Putamen (tissue), 1 donor: ENCODE results near the gene IFITM5.
"Not testable (repeated sequence)": the region's sequence is repeated elsewhere in the genome, so short reads cannot be mapped to it uniquely, and the experiment has no call there.

ENCODE experiments used
- DNase-seq: peaks from one replicate; pipeline ENCODE4 v3.0.0-alpha.2; 2016; ENCODE audit warnings: low spot score

The IFITM5 gene

DNA sequence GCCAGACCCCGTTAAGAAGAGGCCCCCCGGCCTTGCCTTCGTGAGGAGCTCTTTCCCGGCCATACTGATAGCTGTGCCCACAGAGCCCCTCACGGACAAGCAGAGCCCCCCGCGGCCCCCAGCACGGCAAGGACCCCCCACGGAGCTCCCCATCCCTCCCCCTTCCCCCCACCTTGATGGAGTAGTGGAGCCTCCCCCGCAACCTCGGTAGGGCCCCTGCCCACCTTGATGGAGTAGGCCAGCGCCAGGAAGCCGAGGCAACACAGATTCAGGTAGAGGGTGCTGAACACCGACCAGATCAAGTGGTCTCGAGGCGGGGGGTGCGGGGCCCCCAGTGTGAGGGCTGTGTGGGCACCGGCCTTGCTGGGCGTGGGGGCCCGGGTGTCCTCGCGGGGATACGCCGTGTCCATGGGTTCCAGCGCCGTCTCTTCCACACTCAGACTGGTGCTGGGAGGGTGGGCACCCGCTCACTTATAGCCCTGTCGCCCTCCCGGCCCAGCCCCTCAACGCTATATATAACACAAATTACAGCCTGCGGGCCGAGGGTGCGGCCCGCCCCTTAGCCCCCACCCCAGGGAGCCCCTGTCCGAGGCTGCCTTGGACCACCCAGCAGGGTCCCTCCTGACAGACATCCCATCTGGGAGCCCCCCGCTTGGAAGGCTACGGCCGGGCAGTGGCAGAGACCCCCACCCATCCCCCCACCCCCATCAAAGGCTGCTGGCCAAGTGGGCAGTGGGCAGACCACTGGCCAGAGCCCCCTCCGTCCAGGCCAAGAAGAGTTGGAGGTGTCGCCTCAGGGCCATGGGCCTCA is at the start of gene IFITM5:
Gene IFITM5 (minus strand): TSS at position 446 of the 811 bp plus-strand sequence. CDS start 36 bp downstream, at position 410.
- DNase-seq = no peak

DNA sequence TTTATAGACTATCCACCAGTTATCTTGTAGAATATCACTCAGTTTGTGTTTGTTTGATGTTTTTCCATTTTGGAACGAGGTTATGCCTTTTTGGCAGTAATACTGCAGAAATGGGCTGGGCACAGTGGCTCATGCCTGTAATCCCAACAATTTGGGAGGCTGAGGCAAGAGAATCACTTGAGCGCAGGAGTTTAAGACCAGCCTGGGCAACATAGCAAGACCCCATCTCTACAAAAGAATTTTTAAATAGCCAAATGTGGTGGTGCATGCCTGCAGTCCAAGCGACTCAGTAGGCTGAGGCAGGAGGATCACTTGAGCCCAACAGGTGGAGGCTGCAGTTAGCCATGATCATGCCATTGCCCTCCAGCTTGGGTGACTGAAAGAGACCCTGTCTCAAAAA is 47.2 kb upstream of the IFITM5 start:
- no peak for DNase-seq

DNA sequence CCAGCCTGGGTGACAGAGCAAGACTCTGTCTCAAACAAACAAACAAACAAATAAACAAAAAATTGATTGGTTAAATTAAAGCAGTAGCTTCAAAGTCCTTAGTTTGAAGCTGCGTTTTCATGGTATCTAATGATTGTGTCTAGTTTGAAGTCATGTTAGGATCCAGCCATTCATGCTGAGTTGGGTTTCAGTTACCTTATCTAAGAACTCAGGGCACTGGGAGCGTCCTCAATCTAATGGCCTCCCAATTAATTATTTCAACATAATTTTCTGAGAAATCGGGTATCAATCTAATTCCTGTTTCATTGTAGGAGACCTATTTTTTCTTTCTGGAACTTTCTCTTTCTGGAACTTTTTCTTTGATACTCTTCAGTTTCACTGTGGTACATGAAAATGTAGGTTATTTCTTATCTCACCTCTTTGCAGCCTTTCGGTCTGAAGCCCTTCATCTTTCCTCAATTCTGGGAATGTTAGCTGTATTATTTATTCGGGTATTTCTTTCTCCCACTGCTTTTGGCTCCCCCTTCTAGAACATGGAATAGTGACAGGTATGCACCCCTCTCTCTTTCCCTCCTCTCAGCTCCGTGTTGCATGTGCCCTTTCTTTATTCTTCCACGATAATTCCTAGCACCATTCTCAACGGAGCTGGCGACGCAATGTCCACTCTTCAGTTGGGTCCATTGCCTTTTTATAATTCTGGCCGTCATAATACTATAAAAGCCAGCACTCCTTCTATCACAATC is 45.7 kb upstream of the IFITM5 start:
- DNase-seq = no peak

DNA sequence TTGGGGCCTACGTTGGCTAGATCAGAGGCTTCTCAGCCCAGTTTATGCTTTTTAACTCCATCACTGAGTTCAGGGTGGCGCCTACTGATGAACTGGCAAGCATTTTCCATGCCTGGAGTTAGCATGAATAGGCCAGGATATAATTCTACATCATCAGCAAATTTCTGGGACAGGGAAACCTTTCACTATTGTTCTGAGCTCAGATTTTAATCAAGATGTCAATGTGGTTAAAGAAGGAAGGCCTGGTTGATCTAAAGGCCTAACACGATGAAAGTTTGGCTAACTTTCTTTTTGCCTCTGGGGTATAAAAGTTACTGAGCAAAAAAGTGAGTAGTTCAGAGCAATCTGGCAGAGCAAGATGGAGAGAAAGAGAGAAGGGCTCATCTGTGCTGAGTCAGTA is 43.0 kb upstream of the IFITM5 start:
- no peak for DNase-seq

DNA sequence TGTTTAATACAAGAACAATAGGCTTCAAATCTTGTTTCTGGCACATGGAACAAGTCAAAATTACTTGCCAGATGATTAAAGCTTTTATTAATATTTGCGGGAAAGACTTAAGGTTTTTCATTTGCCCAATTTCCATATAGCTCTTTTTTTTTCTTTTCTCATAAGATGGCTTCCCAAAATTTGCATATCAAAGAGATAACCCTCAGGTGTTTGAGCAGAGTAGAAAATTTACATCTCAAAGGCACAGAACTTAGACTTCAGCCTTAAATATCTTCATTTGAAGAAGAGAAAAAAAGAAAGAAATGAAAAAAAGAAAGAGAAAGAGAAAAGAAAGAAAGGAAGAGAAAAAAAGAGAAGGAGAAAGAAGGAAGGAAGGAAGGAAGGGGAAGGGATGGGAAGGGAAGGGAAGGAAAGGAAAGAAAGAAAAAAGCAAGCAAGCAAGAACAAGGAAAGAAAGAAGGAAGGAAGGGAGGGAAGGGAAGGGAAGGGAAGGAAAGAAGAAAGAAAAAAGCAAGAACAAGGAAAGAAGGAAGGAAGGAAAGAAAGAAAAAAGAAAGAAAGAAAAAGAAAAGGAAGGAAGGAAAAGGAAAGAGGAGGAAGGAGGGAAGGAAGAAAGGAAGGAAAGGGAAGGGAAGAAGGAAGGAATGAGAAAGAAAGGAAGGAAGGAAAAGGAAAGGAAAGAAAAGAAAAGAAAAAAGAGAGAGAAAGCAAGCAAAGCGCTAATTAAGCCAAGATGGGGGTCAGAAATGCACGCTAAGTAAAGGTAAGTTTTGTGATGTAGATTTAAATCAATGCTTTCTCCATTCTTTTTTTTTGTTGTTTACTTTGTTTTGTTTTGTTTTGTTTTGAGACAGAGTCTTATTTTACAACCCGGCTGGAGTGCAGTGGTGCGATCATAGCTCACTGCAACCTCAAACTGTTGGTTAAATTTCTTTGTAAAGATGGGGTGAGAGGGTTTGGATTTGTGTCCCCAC is 41.5 kb upstream of the IFITM5 start:
- no peak for DNase-seq

DNA sequence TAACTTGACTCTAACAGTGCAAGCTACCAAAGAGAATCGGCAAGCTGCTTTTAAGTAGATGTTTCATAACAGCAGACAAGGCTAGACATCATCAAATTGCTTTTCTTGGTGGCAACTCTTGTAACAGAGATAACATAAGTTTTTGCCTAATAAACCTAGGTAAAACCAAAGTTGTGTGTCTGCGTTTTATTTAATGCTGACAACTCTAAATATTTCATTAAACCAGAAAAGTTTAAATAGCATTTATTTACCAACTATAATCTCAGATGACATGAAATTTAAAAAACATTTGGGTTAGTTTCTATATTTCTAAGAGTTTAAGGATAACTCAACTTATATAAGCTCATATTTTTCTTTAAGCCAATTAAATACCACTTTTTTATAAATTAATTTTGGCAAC is 40.6 kb upstream of the IFITM5 start:
- DNase-seq = no peak

GRCh38 chr11:337711-338110 is 38.4 kb upstream of the IFITM5 start:
- no peak for DNase-seq

DNA sequence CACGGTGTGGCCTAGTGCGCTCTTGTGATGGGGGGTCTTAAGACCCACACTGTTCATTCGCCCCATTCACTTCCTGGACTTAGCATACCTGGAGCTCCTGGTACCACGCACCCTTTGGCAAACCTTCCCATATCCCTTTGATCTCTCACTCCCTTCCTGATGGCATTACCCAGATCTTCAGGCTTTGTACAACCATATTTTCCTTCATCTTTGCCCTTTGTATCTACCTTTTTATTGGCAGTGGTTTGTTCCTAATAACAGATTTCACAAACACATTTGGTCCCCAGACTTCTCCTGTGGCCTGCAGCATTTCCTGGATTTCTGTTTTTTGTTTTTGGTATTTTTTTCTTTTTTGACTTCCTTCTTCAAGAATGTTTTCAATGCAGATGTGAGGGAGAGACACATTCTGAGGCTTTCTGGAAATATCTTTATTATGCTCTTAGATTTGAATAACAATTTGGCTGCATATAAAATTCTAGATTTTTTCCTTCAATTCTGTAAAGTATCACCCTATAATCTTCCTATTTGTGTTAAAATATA is 37.4 kb upstream of the IFITM5 start:
- no peak for DNase-seq

DNA sequence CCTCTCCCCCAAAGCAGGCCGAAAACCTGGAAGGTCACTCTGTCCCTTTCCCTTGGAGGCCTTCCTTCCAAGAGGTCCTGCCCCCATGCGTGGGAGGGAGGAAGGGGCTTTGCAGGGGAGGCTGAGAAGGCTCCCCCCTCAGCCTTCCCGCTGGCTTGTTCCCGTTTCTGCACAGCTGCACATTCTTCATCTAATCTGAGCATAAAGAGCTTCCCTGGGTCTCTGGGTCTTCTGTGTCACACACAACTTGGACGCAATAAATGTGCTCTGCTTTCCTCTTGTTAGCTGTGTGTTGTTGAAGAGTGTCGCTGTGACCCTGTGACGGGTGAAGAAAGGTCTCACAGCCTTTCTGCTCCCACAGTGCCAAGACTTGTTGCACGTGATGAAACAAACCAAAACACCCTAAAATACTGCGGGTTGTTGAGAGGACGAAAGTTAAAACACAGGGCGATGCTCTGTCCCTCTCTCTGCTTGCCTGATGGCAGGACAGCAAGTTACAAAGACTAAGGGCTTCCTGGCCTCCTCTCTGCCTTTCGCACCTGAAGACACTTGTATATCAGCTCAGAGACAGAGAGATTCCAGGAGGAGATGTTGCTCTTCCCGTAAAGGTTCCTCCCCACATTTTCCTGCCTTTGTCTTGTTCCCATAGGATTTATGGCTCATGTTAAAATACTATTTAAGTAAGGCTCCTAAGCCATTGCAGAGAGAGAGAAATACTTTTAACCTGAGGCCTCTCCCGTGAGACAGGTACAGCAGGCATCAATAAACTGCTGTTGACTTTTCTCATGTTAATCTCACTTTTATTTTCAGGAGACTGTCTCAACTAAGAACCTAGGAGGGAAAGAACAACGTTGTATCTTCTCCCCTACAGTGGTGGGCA is 36.7 kb upstream of the IFITM5 start:
- peak; percentile 42 for DNase-seq

DNA sequence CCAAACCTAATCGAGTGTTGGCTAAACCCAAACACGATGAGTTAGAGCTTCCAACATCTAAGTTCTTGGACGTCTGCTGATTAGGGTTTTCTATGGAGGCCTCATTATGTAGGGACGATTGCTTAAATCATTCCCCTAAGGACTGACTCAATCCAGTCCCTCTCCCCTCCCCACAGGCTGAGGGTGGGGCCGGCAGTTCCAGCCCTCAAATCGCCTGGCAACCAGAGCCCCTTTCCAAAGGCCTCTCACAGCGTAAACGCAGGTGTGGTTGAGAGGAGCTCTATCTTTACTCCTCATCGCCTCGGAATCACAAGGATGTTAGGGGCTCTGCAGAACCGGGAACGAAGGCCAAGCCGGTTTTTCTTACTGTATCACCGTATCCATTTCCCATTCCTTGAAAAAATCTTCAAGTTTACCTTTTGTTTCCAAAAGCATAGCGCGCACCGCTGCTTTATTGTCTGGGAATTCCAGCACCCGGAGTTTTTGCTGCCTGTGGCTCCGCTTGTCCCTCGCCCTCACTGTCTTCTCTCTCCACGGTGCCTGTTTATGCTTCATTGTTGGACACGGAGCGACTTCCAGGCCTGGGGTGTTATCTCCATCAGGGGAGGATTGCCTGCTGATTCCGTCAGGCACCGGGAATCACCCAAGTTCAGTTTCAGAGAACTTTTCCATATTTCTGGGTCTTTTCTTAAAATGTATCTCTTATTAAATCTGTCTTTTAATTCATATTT is 35.1 kb upstream of the IFITM5 start:
- no peak for DNase-seq

DNA sequence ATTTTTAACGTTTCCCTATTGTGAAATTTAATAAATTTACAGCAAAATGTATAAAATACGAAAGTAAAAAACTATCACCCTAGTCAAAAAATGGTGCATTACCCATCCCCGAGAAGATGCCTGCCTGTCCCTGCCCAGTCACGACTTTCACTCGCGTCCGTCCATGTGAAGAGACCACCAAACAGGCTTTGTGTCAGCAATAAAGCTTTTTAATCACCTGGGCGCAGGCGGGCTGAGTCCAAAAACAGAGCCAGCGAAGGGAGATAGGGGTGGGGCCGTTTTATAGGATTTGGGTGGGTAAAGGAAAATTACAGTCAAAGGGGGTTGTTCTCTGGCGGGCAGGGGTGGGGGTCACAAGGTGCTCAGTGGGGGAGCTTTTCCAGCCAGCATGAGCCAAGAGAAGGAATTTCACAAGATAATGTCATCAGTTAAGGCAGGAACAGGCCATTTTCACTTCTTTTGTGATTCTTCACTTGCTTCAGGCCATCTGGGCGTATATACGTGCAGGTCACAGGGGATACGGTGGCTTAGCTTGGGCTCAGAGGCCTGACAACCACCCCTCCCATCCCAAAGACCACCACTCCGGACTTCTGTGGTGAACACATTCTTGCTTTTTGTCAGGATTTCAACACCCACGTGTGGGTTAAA is 34.4 kb upstream of the IFITM5 start:
- not testable (repeated sequence) for DNase-seq

- no peak for DNase-seq
These were observed 33.5 kb upstream of the IFITM5 start for GRCh38 chr11:332651-333480.

- no peak for DNase-seq
These were observed 32.2 kb upstream of the IFITM5 start for GRCh38 chr11:331358-332060.

DNA sequence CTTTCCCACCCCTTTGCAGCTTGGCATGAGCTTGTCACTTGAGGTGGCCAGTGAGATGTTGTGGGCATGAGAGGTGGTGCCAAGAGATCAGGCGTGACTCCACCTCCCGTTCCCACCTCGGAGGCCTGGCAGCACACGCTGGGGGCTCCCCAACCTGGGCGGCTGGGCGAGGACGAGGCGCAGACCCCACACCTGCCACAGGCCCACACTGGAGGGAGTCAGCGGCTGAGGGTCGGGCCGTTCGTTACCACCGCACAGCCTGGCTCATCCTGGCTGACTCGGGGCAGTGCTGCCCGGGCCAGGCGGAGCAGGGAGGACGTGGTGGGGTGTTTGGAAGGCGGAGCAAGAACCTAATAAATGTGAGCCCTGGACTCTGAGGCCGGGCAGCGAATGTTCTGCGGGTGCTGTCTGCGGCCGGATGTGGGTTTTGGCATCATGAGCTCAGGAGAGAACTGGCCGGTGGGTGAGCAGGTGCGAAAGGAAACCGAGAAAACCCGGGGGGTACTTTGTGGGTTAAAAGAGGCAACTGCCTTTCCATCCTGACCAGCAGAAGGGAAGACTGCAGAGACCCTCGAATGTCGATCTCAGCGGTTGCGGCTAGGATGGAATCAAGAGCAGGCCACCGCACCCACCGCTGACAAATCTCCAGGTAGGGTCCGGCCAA is 31.5 kb upstream of the IFITM5 start:
- DNase-seq = no peak

- DNase-seq = no peak
These were observed 31.0 kb upstream of the IFITM5 start for GRCh38 chr11:330307-330693.

- DNase-seq = no peak
These were observed 30.5 kb upstream of the IFITM5 start for GRCh38 chr11:329886-330253.

DNA sequence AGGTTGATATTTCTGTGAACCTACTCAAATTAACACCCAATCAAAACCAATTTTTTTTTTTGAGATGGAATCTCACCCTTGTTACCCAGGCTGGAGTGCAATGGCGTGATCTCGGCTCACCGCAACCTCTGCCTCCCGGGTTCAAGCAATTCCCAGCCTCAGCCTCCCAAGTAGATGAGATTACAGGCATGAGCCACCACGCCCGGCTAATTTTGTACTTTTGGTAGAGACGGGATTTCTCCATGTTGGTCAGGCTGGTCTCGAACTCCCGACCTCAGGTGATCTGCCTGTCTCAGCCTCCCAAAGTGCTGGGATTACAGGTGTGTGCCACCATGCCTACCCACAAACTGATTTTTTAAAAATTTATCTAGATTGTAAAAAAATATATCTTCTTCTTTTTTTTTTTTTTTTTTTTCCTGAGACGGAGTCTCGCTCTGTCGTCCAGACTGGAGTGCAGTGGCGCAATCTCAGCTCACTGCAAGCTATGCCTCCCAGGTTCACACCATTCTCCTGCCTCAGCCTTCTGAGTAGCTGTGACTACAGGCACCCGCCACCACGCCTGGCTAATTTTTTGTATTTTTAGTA is 29.3 kb upstream of the IFITM5 start:
- not testable (repeated sequence) for DNase-seq
